Activated CD4-positive, alpha-beta T cell treated with anti-CD3 and anti-CD28 coated beads, Interleukin-2, amount 10 ng/mL, durations not matched to agents 7 days and 5 days (primary cell): ENCODE results near the gene RBPJL. TPM values are rescaled to one million over a fixed set of nuclear protein-coding genes. Genes with fewer than 3 reads are reported as not detected.

Experiments used
- CTCF ChIA-PET: fragments of 350-600 bp; sonication (Branson Sonifier 250); formaldehyde crosslinking; loops from one replicate; lab custom pipeline; 2021; ENCODE audit warnings: antibody characterized with exemption; lab: Charles Lee
- POLR2A ChIA-PET: fragments of 350-600 bp; sonication (Branson Sonifier 250); formaldehyde crosslinking; loops from one replicate; lab custom pipeline; 2021; ENCODE audit warnings: antibody characterized with exemption; lab: Charles Lee
- DNase-seq: peaks from one replicate; pipeline ENCODE4 v3.0.0-alpha.2; 2020
- H3K27ac Mint-ChIP-seq: one replicate; pipeline ENCODE4 v1.8.0; 2021; ENCODE audit warnings: mild to moderate bottlenecking, moderate library complexity, mixed read lengths
- H3K27me3 Mint-ChIP-seq: one replicate; pipeline ENCODE4 v1.8.0; 2021; ENCODE audit warnings: mixed read lengths
- H3K36me3 Mint-ChIP-seq: one replicate; pipeline ENCODE4 v1.8.0; 2021; ENCODE audit warnings: low read depth, mixed read lengths
- H3K4me1 Mint-ChIP-seq: one replicate; pipeline ENCODE4 v1.8.0; 2021; ENCODE audit warnings: mixed read lengths
- H3K4me3 Mint-ChIP-seq: one replicate; pipeline ENCODE4 v1.8.0; 2021; ENCODE audit warnings: mild to moderate bottlenecking, moderate library complexity, mixed read lengths
- H3K9me3 Mint-ChIP-seq: one replicate; pipeline ENCODE4 v1.8.0; 2021; ENCODE audit warnings: mixed read lengths
- total RNA-seq, 2 experiments: library from RNA; stranded (reverse); gene quantifications; one replicate each; pipeline ENCODE4 v1.2.3, GENCODE V29; 2021

The RBPJL gene, protein sequence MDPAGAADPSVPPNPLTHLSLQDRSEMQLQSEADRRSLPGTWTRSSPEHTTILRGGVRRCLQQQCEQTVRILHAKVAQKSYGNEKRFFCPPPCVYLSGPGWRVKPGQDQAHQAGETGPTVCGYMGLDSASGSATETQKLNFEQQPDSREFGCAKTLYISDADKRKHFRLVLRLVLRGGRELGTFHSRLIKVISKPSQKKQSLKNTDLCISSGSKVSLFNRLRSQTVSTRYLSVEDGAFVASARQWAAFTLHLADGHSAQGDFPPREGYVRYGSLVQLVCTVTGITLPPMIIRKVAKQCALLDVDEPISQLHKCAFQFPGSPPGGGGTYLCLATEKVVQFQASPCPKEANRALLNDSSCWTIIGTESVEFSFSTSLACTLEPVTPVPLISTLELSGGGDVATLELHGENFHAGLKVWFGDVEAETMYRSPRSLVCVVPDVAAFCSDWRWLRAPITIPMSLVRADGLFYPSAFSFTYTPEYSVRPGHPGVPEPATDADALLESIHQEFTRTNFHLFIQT
- total RNA-seq = not detected

DNA sequence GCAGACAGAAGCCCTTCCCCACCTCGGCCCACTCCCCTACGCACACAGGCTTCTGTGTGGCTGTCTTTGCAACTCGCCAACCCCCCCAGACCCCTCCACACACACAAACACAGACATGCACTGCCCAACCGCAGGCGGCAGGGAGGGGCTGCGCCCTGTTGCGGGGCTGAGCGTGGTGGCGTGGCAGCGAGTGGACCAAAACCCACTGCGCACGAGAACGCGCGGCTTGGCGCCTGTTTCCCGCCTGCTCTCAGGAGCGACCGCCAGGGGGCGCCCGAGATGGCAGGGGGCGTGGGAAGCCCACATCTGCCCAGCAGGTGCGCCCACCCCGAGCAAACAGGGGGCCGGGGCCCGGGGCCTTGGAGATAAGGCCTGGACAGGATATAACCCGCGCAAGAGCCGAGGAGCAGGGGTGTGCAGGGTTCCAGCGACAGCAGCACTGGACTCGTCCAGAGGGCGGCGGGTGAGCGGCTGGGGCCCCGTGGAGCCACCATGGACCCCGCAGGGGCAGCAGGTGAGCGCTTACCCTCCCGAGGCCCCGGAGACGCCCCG lies at the start of gene RBPJL:
TSS of gene RBPJL (plus strand) at position 410 of the 552 bp plus-strand sequence. CDS start at position 493, 83 bp downstream.
- DNase-seq = peak; percentile 35
- Mint-ChIP-seq H3K9me3 (no peaks in the 10 kb centered on the region), H3K4me1 (peaks cover 27% of the 10 kb centered on the region), H3K4me3 (no peak within 1 kb of the TSS), H3K36me3 (no peaks in the 10 kb centered on the region), H3K27me3 (peaks cover 33% of the 10 kb centered on the region), H3K27ac (no peak within 1 kb of the TSS)
- ChIA-PET POLR2A (no interaction called here), CTCF (no interaction called here)

DNA sequence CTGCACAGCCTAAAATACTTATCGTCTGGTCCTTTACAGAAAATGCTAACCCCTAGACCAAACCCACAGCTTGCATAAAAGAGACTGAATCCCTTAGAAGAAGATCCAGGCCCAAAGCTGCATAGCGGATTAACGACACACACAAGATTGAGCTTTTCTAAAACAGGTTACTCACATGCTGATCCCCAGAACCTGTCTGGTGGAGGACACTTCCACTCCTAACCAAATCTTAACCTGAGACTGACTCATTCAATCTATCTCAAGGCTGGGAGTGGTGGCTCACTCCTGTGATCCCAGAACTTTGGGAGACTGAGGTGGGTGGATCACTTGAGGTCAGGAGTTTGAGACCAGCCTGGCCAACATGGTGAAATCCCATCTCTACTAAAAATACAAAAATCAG lies 49.5 kb upstream of the RBPJL start:
- Mint-ChIP-seq H3K27ac (no peak overlapping the region), H3K27me3 (peaks cover 14% of the 10 kb centered on the region), H3K4me1 (no peaks in the 10 kb centered on the region), H3K4me3 (no peak overlapping the region), H3K36me3 (no peaks in the 10 kb centered on the region), H3K9me3 (no peaks in the 10 kb centered on the region)
- ChIA-PET CTCF (interaction anchor here (1.1 kb wide), 1 partner anchor 52 kb away, joined by 7 read pairs; no protein-coding TSS in a partner anchor), POLR2A (no interaction called here)
- no peak for DNase-seq

DNA sequence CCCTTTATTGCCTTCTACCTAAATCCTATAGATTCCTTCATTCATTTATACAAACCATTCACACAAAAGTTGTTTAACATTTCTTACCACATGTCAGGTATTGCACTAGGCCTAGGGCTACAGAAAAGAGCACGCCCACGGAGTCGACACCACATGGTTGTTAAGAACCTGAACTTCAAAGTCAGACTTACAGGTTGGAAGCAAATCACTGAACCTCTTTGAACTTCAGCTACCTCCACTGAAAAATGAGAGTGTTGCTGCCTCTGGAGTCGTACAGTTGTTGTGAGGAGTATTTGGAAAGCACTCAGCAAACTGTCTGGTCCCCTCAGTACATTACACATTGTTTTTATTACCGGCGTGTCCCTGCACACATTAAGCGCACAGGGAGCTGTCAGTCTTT lies 48.9 kb upstream of the RBPJL start:
- H3K27me3 Mint-ChIP-seq = peaks cover 14% of the 10 kb centered on the region
- H3K36me3 Mint-ChIP-seq = no peaks in the 10 kb centered on the region
- H3K4me3 Mint-ChIP-seq = no peak overlapping the region
- H3K27ac Mint-ChIP-seq = no peak overlapping the region
- no peaks in the 10 kb centered on the region for H3K4me1 Mint-ChIP-seq
- DNase-seq = no peak
- CTCF ChIA-PET = interaction anchor here (1.1 to 1.2 kb wide), 2 partner anchors 14 to 52 kb away, joined by 3 to 7 read pairs; no protein-coding TSS in a partner anchor
- no peaks in the 10 kb centered on the region for H3K9me3 Mint-ChIP-seq
- POLR2A ChIA-PET = interaction anchor here (0.5 kb wide), 1 partner anchor 251 kb away, joined by 9 read pairs; no protein-coding TSS in a partner anchor

DNA sequence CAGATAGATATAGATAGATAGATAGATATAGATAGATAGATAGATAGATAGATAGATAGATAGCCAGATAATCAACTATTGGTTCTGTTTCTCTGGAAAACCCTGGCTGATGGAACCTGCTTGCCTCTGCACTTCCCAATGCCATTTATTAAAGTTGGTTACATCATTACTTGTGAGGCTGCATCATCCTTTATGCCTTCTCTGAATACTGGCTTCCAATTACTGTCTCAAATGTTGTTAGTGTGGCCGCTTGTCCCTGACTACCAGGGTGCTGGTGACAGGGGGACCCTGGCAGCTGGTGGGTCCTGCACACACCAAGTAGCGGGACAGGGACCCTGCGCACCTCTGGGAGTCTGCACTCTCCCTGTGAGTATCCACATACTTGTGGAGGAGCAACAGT lies 48.4 kb upstream of the RBPJL start:
- POLR2A ChIA-PET = interaction anchor here (0.6 kb wide), 1 partner anchor 431 kb away, joined by 4 read pairs; no protein-coding TSS in a partner anchor
- Mint-ChIP-seq H3K36me3 (no peaks in the 10 kb centered on the region), H3K4me3 (no peak overlapping the region), H3K9me3 (no peaks in the 10 kb centered on the region), H3K27ac (no peak overlapping the region), H3K27me3 (peaks cover 17% of the 10 kb centered on the region), H3K4me1 (no peaks in the 10 kb centered on the region)
- CTCF ChIA-PET = interaction anchor here (1.2 kb wide), 1 partner anchor 14 kb away, joined by 3 read pairs; no protein-coding TSS in a partner anchor
- no peak for DNase-seq

DNA sequence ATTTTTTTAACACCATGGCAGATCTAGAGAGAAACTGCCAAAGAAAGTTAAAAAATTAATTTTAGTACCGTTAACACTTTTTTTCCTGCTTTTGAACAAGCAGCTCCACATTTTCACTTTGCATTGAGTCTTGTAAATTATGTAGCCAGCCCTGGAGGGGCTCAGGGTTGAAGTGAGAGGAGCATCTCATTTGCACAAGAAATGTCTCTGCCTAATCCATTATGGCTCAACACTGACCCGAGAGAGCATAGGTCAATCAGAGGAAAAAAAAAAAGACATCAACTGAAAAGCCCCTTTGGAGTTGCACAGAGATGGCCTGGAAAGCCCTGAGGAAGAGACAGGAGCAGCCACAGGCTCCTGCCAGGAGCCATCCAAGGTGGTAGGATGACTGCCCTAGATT lies 48.0 kb upstream of the RBPJL start:
- no peaks in the 10 kb centered on the region for H3K9me3 Mint-ChIP-seq
- no peaks in the 10 kb centered on the region for H3K36me3 Mint-ChIP-seq
- H3K4me3 Mint-ChIP-seq = no peak overlapping the region
- POLR2A ChIA-PET = interaction anchor here (0.6 kb wide), 1 partner anchor 431 kb away, joined by 4 read pairs; no protein-coding TSS in a partner anchor
- no peak overlapping the region for H3K27ac Mint-ChIP-seq
- H3K4me1 Mint-ChIP-seq = no peaks in the 10 kb centered on the region
- CTCF ChIA-PET = interaction anchor here (1.1 to 1.2 kb wide), 2 partner anchors 13 to 35 kb away, joined by 3 to 5 read pairs; no protein-coding TSS in a partner anchor
- no peak for DNase-seq
- peaks cover 17% of the 10 kb centered on the region for H3K27me3 Mint-ChIP-seq

DNA sequence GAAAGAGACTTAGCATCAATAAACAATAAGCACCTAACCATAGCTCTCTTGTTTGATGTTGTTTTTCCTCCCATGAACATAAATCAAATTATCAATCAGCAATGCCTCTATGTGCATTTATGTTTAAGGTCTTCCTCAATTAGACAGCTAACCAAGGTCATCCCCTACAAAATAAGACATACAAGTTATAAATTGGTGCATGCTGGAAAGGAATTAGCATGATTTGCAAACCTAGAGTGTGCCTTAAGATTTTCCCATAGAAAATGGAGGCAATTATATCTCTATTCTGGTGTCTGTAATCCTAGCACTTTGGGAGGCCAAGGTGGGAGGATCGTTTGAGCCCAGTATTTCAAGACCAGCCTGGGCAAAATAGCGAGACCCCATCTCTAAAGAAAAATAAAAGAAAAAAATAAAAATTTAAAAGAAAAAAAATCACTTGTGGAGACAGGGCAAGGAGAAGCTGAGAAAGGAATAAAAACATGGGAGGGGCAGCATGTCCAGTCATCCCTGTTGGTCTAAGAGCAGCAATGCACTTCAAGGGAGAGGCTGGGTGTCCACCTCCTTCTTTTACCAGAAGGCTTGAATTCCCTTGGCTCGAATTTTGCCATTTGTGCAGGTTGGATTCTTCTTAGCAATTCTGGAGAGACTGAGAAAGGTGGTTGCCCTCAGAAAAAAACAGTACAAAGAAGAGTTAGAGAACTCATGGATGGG lies 42.9 kb upstream of the RBPJL start:
- H3K27ac Mint-ChIP-seq = no peak overlapping the region
- POLR2A ChIA-PET = no interaction called here
- CTCF ChIA-PET = no interaction called here

DNA sequence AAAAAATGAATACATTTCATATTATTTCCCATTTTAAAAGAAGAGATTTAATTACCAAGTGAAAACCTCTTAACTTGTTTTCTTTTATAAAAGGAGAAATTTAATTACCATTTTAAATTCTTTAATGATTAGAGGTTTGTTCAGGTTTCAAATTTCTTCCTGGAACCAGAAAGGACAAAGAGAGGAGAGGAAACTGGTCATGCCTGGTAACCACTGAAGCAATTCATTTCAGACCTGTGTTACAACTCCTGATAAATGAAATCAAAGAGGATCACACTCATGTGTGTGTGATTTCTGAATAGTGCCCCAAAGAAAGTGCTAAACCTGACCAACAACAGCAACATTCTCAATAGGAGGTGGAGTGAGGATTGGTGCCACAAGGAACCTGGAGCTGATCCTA lies 39.7 kb upstream of the RBPJL start:
- H3K36me3 Mint-ChIP-seq = no peaks in the 10 kb centered on the region
- no peaks in the 10 kb centered on the region for H3K9me3 Mint-ChIP-seq
- POLR2A ChIA-PET = no interaction called here
- CTCF ChIA-PET = no interaction called here
- DNase-seq = no peak
- peaks cover 55% of the 10 kb centered on the region for H3K27me3 Mint-ChIP-seq
- H3K4me3 Mint-ChIP-seq = no peak overlapping the region
- no peaks in the 10 kb centered on the region for H3K4me1 Mint-ChIP-seq
- no peak overlapping the region for H3K27ac Mint-ChIP-seq

More for the DNA sequence above, 42.9 kb upstream of the RBPJL start:
- no peaks in the 10 kb centered on the region for H3K4me1 Mint-ChIP-seq
- DNase-seq = no peak
- H3K27me3 Mint-ChIP-seq = peaks cover 46% of the 10 kb centered on the region
- no peaks in the 10 kb centered on the region for H3K9me3 Mint-ChIP-seq
- no peaks in the 10 kb centered on the region for H3K36me3 Mint-ChIP-seq
- H3K4me3 Mint-ChIP-seq = no peak overlapping the region

DNA sequence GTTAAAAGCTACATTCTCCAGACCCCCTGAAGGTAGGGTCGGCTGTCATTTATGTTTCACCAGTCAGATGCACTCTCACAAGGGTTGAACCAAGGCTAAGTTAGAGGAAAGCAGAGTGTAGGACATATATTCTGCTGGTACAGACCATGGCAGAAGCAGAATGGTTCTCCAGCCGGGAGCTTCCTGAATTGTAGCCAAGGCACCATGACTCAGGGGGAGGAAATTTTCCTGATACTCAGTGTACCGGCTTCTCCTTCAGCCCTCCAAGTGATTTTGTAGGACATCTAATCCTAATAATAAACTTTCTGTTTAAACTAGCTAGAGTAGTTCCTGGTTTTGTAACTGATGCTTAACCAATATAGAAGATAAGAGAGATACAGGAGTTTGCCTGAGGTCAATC lies 38.1 kb upstream of the RBPJL start:
- CTCF ChIA-PET = interaction anchor here (1.1 to 1.2 kb wide), 2 partner anchors 22 to 26 kb away, joined by 3 to 5 read pairs; no protein-coding TSS in a partner anchor
- POLR2A ChIA-PET = no interaction called here
- Mint-ChIP-seq H3K36me3 (no peaks in the 10 kb centered on the region), H3K4me3 (no peak overlapping the region), H3K27me3 (peaks cover 49% of the 10 kb centered on the region), H3K9me3 (no peaks in the 10 kb centered on the region), H3K4me1 (no peaks in the 10 kb centered on the region), H3K27ac (no peak overlapping the region)
- DNase-seq = no peak

DNA sequence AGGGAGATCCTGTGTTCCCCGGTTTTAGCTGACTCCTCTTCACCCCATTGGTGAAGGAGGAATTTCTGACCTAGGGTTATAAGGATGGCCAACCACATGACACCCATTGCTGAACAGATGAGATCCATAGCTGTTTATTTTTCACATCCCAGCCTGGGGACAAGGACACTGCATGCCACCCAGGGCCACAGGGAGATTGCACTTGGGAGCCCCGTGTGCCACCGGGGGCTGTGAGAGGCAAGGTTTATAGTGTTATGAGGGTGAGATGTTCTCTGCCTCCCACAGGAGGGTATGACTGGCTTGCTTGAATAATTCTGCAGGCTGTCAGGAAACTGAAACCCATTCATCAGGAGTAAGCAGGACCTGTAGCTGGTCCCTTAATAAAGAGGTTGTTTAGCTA lies 37.6 kb upstream of the RBPJL start:
- ChIA-PET CTCF (interaction anchor here (1.1 to 1.2 kb wide), 2 partner anchors 22 to 25 kb away, joined by 3 to 5 read pairs; no protein-coding TSS in a partner anchor), POLR2A (no interaction called here)
- peaks cover 52% of the 10 kb centered on the region for H3K27me3 Mint-ChIP-seq
- H3K4me1 Mint-ChIP-seq = no peaks in the 10 kb centered on the region
- H3K4me3 Mint-ChIP-seq = no peak overlapping the region
- no peaks in the 10 kb centered on the region for H3K36me3 Mint-ChIP-seq
- no peaks in the 10 kb centered on the region for H3K9me3 Mint-ChIP-seq
- DNase-seq = no peak
- no peak overlapping the region for H3K27ac Mint-ChIP-seq

DNA sequence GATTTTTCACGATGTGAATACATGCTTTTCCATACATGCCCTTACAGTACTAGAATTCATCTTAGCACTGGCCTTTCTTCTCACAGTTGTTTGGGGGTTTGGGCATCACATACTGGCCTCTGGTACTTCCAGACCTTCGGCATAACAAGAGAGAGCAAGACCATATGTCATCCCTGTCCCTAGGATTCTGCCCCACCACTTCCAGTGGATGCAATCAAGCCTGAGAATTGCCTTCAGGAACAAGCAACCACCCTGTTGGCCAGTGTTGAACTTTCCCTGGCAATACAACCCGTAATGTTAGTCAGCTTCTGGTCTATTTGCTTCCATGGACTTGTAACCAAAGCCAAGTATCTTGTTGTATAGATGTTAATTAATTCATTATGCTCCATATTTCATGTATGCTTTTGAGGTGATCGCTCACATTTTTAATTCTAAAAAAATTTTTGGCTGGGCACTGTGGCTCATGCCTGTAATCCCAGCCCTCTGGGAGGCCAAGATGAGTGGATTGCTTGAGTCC lies 36.8 kb upstream of the RBPJL start:
- H3K27me3 Mint-ChIP-seq = peaks cover 51% of the 10 kb centered on the region
- POLR2A ChIA-PET = no interaction called here
- no peak for DNase-seq
- no peak overlapping the region for H3K4me3 Mint-ChIP-seq
- no peaks in the 10 kb centered on the region for H3K4me1 Mint-ChIP-seq
- no peak overlapping the region for H3K27ac Mint-ChIP-seq
- no peaks in the 10 kb centered on the region for H3K9me3 Mint-ChIP-seq
- CTCF ChIA-PET = interaction anchor here (1.1 kb wide), 1 partner anchor 21 kb away, joined by 5 read pairs; no protein-coding TSS in a partner anchor
- no peaks in the 10 kb centered on the region for H3K36me3 Mint-ChIP-seq

DNA sequence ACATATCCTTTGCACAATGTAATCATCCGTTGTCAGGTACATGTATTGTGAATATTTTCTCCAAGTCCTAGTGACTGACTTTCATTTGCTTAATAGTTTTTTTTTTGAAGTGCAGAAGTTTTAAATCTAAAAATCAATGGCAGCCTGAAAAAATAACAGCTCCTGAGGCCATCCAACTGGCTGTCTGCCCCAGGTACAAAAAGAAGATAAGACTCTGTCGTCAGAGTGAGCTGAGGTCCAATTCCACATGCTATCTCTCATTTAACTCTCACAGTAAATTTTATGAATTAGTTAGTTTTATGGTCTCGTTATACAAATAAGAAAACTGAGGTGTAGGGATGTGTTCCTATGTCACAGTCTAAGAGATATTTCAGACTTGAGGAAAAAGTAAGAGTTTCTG lies 31.3 kb upstream of the RBPJL start:
- H3K9me3 Mint-ChIP-seq = no peaks in the 10 kb centered on the region
- no peaks in the 10 kb centered on the region for H3K36me3 Mint-ChIP-seq
- no peak overlapping the region for H3K27ac Mint-ChIP-seq
- peaks cover 42% of the 10 kb centered on the region for H3K27me3 Mint-ChIP-seq
- ChIA-PET POLR2A (no interaction called here), CTCF (no interaction called here)
- H3K4me3 Mint-ChIP-seq = no peak overlapping the region
- no peak for DNase-seq
- no peaks in the 10 kb centered on the region for H3K4me1 Mint-ChIP-seq

DNA sequence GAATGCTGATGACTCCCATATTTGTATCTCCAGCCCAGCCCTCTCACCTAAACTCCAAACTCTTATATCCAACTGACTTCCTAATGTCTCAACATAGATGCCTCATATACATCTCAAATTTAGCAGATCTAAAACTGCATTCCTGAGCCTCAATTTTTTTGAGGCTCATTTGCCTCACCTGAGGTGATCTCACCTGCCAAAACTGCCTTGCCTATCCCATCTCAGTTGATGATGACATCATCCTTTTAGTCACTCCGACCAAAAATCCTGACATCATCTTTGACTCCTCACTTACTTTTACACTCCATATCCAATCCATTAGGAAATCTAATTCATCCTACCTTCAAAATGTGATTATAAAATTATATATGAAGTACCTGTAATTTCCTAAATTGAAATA lies 26.6 kb upstream of the RBPJL start:
- no peaks in the 10 kb centered on the region for H3K9me3 Mint-ChIP-seq
- peaks cover 2% of the 10 kb centered on the region for H3K4me1 Mint-ChIP-seq
- no peak overlapping the region for H3K27ac Mint-ChIP-seq
- H3K36me3 Mint-ChIP-seq = no peaks in the 10 kb centered on the region
- DNase-seq = no peak
- CTCF ChIA-PET = interaction anchor here (0.8 to 2.1 kb wide), 2 partner anchors 11 to 14 kb away, joined by 3 to 9 read pairs; no protein-coding TSS in a partner anchor
- no peak overlapping the region for H3K4me3 Mint-ChIP-seq
- peaks cover 28% of the 10 kb centered on the region for H3K27me3 Mint-ChIP-seq
- POLR2A ChIA-PET = no interaction called here
